ENCODE data around the gene ART5. TPM values are rescaled to one million over a fixed set of nuclear protein-coding genes. Genes with fewer than 3 reads are reported as not detected.
A peak's percentile ranks its signal among the peaks of the same experiment; 100 is the strongest.

Gene ART5
- total RNA-seq, 6 donors from 2014 or later: 0.49 to 3.6 (median 1.3) TPM; not detected in 2

- H3K27ac ChIP-seq: no peak overlapping the region
- DNase-seq (no peak), ATAC-seq (ENCODE audit: low FRiP score in 2 of 2) (no peak)
- TF ChIP-seq, protein P1, sequence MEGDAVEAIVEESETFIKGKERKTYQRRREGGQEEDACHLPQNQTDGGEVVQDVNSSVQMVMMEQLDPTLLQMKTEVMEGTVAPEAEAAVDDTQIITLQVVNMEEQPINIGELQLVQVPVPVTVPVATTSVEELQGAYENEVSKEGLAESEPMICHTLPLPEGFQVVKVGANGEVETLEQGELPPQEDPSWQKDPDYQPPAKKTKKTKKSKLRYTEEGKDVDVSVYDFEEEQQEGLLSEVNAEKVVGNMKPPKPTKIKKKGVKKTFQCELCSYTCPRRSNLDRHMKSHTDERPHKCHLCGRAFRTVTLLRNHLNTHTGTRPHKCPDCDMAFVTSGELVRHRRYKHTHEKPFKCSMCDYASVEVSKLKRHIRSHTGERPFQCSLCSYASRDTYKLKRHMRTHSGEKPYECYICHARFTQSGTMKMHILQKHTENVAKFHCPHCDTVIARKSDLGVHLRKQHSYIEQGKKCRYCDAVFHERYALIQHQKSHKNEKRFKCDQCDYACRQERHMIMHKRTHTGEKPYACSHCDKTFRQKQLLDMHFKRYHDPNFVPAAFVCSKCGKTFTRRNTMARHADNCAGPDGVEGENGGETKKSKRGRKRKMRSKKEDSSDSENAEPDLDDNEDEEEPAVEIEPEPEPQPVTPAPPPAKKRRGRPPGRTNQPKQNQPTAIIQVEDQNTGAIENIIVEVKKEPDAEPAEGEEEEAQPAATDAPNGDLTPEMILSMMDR (IDR thresholded peaks at IDR 0.05): no peak
- TF ChIP-seq EP300 (IDR thresholded peaks at IDR 0.05): no peak
- TF ChIP-seq POLR2A (IDR thresholded peaks at IDR 0.05): no peak
- no peak for TF ChIP-seq POLR2AphosphoS5 (IDR thresholded peaks at IDR 0.05)
- H3K9me3 ChIP-seq: no peaks in the 10 kb centered on the region
- no peaks in the 10 kb centered on the region for H3K36me3 ChIP-seq
- H3K4me1 ChIP-seq: no peaks in the 10 kb centered on the region
- whole genome bisulfite sequencing, 2 donors: 92 to 96% methylated on average over 4 of the region's 4 CpGs
- H3K4me3 ChIP-seq: no peak overlapping the region
- no peaks in the 10 kb centered on the region for H3K27me3 ChIP-seq
Observed at GRCh38 chr11:3631331-3631730, 10.5 kb downstream of the ART5 start.

DNA sequence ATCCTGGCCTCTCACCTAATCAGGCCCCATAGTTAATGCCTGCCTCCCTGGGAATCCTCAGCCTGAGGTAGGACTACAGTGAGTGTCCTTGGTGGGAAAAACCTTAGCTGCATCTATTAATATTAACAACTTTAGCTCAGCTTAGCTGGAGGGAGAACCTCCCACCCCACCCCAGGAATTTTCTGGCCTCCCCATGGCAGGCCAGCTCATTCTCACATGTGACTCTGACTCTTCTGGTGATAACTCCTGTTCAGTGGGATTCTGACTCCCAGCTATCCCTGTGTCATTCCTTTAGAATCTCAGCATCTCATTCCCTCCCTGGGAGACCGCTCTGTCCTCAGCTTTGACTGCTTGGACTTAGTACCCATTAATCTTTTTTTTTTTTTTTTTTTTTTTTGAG lies 14.5 kb downstream of the ART5 start:
- Histone ChIP-seq H3K9me3 (no peaks in the 10 kb centered on the region), H3K27ac (no peak overlapping the region), H3K27me3 (no peaks in the 10 kb centered on the region), H3K4me1 (no peaks in the 10 kb centered on the region), H3K4me3 (no peak overlapping the region), H3K36me3 (no peaks in the 10 kb centered on the region)
- TF ChIP-seq POLR2AphosphoS5 (IDR thresholded peaks at IDR 0.05) (no peak), EP300 (IDR thresholded peaks at IDR 0.05) (no peak), POLR2A (IDR thresholded peaks at IDR 0.05) (no peak)
- TF ChIP-seq, protein P1 (IDR thresholded peaks at IDR 0.05): no peak
- 92 to 93% methylated on average over 1 of the region's 1 CpG for whole genome bisulfite sequencing, 2 donors
- DNase-seq: no peak
- no peak for ATAC-seq (ENCODE audit: low FRiP score in 2 of 2)

DNA sequence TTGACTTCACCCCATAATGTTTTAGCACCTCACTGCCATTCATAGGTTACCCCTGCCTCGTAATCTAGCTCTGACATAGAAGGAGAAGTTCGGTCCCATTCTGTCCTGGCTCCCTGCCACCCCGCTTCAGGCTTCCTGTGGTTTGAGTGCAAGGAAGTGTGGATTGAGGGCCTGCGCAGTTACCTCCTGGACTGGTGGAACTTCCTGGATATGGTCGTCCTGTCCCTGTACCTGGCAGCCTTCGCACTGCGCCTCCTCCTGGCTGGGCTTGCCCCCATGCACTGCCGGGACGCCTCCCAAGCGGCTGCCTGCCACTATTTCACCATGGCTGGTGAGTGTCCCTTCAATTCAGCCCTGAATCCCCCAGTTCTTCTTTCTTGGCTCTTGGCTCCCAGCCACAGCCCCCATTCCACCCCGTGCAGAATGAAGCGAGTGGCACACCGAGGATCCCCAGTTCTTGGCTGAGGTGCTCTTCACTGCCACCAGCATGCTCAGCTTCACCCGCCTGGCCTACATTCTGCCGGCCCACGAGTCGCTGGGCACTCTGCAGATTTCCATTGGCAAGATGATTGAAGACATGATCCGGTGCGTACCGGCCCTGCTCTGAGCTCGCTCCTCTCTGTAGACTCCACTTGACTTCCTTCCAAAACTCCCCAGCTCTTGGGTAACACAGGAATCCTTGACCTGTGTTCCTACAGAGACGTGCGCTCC lies 15.4 kb downstream of the ART5 start:
- no peaks in the 10 kb centered on the region for H3K9me3 ChIP-seq
- DNase-seq (peak in 1 of 2 donors; percentile 75), ATAC-seq (ENCODE audit: low FRiP score in 2 of 2) (peak in 1 of 2 donors; percentile 70)
- WGBS, 2 donors: 64 to 79% methylated on average over 23 of the region's 23 CpGs
- TF ChIP-seq POLR2AphosphoS5 (IDR thresholded peaks at IDR 0.05) (no peak), EP300 (IDR thresholded peaks at IDR 0.05) (no peak), POLR2A (IDR thresholded peaks at IDR 0.05) (no peak)
- TF ChIP-seq, protein P1 (IDR thresholded peaks at IDR 0.05): no peak
- H3K27me3 ChIP-seq: no peaks in the 10 kb centered on the region
- peak overlapping the region in 2 of 4 donors; percentile 18 to 29 for H3K4me3 ChIP-seq
- no peaks in the 10 kb centered on the region for H3K36me3 ChIP-seq
- H3K4me1 ChIP-seq: no peaks in the 10 kb centered on the region
- no peak overlapping the region for H3K27ac ChIP-seq

DNA sequence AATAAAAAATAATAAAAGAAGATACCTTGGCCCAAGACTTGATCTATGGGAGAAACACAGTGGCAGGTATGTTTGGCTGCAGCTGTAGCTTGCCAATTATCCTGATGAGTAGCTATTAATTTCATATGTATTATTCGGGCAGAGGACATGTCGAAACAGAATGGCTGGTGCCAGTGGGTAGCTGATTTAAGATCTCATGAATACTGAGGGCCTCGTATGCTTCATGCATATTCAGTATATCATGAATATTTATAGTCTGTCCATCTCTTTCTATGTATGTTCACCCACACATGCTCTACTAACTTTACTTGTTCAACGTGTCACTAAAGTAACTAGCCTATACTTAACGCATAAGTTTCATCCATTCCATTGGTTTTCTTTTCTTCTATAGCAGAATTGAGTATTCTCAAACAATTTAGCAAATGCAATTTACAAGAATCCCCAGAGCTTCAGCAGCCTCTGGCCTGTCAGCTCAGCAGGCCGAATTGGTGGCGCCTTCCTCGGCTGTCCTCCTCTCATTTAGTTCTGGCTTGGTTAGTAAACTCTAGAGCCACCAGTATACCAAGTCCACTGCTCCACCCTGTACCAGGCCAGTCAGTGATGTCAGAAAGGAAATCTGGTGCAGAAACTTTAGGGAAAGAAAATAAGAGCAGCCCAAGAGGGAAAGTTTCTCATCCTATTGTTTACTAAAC lies 17.9 kb downstream of the ART5 start:
- TF ChIP-seq POLR2AphosphoS5 (IDR thresholded peaks at IDR 0.05) (no peak), EP300 (IDR thresholded peaks at IDR 0.05) (no peak), POLR2A (IDR thresholded peaks at IDR 0.05) (no peak)
- TF ChIP-seq, protein P1 (IDR thresholded peaks at IDR 0.05): no peak
- DNase-seq (no peak), ATAC-seq (ENCODE audit: low FRiP score in 2 of 2) (no peak)
- no peak overlapping the region for H3K4me3 ChIP-seq
- no peaks in the 10 kb centered on the region for H3K27me3 ChIP-seq
- H3K4me1 ChIP-seq: no peaks in the 10 kb centered on the region
- H3K27ac ChIP-seq: no peak overlapping the region
- H3K36me3 ChIP-seq: no peaks in the 10 kb centered on the region
- H3K9me3 ChIP-seq: no peaks in the 10 kb centered on the region
- 55 to 56% methylated on average over 8 of the region's 8 CpGs for WGBS, 2 donors

Data from upper lobe of left lung (tissue), 6 donors.